IPS-NIHi11 (cell line): ENCODE data around the gene C16orf54.
A peak's percentile ranks its signal among the peaks of the same experiment; 100 is the strongest.
"Not testable (repeated sequence)": the region's sequence is repeated elsewhere in the genome, so short reads cannot be mapped to it uniquely, and the experiment has no call there.

ENCODE experiments used
- DNase-seq: peaks from one replicate; pipeline ENCODE4 v3.0.0; 2012; ENCODE audit warnings: mixed read lengths, low spot score

The C16orf54 gene

GRCh38 chr16:29739927-29740629, 5.7 kb downstream of the C16orf54 start:
- not testable (repeated sequence) for DNase-seq

- DNase-seq, result no peak
Observed at GRCh38 chr16:29738514-29738913, 7.3 kb downstream of the C16orf54 start.

- no peak for DNase-seq
Observed at GRCh38 chr16:29737713-29738112, 8.1 kb downstream of the C16orf54 start.

GRCh38 chr16:29736764-29737163, 9.0 kb downstream of the C16orf54 start:
- no peak for DNase-seq

- no peak for DNase-seq
Observed at GRCh38 chr16:29736112-29736511, 9.7 kb downstream of the C16orf54 start.

GRCh38 chr16:29734786-29735185, 11.0 kb downstream of the C16orf54 start:
- DNase-seq, result no peak

- not testable (repeated sequence) for DNase-seq
Observed at GRCh38 chr16:29731768-29732601, 13.8 kb downstream of the C16orf54 start.

- no peak for DNase-seq
Observed at GRCh38 chr16:29730649-29731048, 15.1 kb downstream of the C16orf54 start.

- DNase-seq, result peak; percentile 67
Observed at GRCh38 chr16:29729116-29729521, 16.7 kb downstream of the C16orf54 start.

- no peak for DNase-seq
Observed at GRCh38 chr16:29727452-29727851, 18.3 kb downstream of the C16orf54 start.

GRCh38 chr16:29726845-29727377, 18.9 kb downstream of the C16orf54 start:
- no peak for DNase-seq

GRCh38 chr16:29721167-29721879, 24.5 kb downstream of the C16orf54 start:
- not testable (repeated sequence) for DNase-seq

- DNase-seq, result no peak
Observed at GRCh38 chr16:29720703-29721102, 25.1 kb downstream of the C16orf54 start.

GRCh38 chr16:29719063-29719462, 26.7 kb downstream of the C16orf54 start:
- no peak for DNase-seq

GRCh38 chr16:29717113-29717512, 28.7 kb downstream of the C16orf54 start:
- DNase-seq, result no peak

GRCh38 chr16:29714972-29715371, 30.8 kb downstream of the C16orf54 start:
- DNase-seq, result no peak

- no peak for DNase-seq
Observed at GRCh38 chr16:29714396-29714795, 31.4 kb downstream of the C16orf54 start.

GRCh38 chr16:29712809-29713208, 33.0 kb downstream of the C16orf54 start:
- DNase-seq, result no peak

GRCh38 chr16:29710227-29711219, 35.3 kb downstream of the C16orf54 start:
- no peak for DNase-seq

- not testable (repeated sequence) for DNase-seq
Observed at GRCh38 chr16:29709657-29710056, 36.1 kb downstream of the C16orf54 start.
